Measurements from ENCODE around the gene ZNF71. TPM values are rescaled to one million over a fixed set of nuclear protein-coding genes. Genes with fewer than 3 reads are reported as not detected.

ZNF71 gene
- total RNA-seq (2014; rRNA removed; shearing (Covaris generic)), result 9.9 and 11.0 TPM in 2 replicates

- DNase-seq, result peak; percentile 98
- Histone ChIP-seq H3K36me3 (replicated peaks; ENCODE audit: control insufficient read depth, insufficient read depth, low read length) (no peaks in the 10 kb centered on the region), H3K4me3 (ENCODE audit: insufficient read depth, low read depth, low read length) (peak within 1 kb of the TSS; percentile 80), H3K27me3 (ENCODE audit: control insufficient read depth, insufficient read depth, low read length) (no peaks in the 10 kb centered on the region)
Measured at GRCh38 chr19:56594783-56595547, at the start of gene ZNF71. Gene ZNF71, plus strand, starts transcription at chr19:56595302. Its CDS starts 6,257 bp downstream, at chr19:56601559.

- no peak overlapping the region for H3K4me3 ChIP-seq (ENCODE audit: insufficient read depth, low read depth, low read length)
- H3K27me3 ChIP-seq (ENCODE audit: control insufficient read depth, insufficient read depth, low read length), result no peaks in the 10 kb centered on the region
- peak; percentile 26 for DNase-seq
- H3K36me3 ChIP-seq (replicated peaks; ENCODE audit: control insufficient read depth, insufficient read depth, low read length), result peaks cover 3% of the 10 kb centered on the region
Measured at GRCh38 chr19:56547535-56547934, 47.6 kb upstream of the ZNF71 start.

DNA sequence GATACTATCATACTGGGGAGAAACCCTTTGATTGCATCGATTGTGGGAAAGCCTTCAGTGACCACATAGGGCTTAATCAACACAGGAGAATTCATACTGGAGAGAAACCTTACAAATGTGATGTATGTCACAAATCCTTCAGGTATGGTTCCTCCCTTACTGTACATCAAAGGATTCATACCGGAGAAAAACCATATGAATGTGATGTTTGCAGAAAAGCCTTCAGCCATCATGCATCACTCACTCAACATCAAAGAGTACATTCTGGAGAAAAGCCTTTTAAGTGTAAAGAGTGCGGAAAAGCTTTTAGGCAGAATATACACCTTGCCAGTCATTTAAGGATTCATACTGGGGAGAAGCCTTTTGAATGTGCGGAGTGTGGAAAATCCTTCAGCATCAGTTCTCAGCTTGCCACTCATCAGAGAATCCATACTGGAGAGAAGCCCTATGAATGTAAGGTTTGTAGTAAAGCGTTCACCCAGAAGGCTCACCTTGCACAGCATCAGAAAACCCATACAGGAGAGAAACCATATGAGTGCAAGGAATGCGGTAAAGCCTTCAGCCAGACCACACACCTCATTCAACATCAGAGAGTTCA, 40.7 kb upstream of the ZNF71 start:
- no peak overlapping the region for H3K4me3 ChIP-seq (ENCODE audit: insufficient read depth, low read depth, low read length)
- no peak for DNase-seq

DNA sequence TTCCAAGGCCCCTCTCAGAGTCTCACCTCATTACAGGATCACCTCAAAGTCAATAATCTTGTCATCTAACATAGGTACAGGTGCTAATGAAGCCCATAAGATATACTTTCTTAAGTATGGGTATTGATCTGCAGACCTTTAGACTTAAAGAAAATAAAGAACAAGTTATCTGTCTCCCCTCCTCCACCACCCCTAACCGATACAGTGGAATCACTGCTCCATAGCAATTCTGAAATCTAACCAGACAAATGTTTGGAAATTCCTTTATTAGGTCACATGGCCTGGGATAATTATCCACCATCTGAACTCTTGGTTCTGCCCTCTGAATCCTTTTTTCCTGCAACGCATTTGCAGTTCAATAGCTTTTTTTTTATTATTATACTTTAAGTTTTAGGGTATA, 32.3 kb upstream of the ZNF71 start:
- DNase-seq, result no peak
- no peak overlapping the region for H3K4me3 ChIP-seq (ENCODE audit: insufficient read depth, low read depth, low read length)

More for the DNA sequence above, 40.7 kb upstream of the ZNF71 start:
- Histone ChIP-seq H3K27me3 (ENCODE audit: control insufficient read depth, insufficient read depth, low read length) (no peaks in the 10 kb centered on the region), H3K36me3 (replicated peaks; ENCODE audit: control insufficient read depth, insufficient read depth, low read length) (peaks cover 6% of the 10 kb centered on the region)

GRCh38 chr19:56566904-56567273, 28.2 kb upstream of the ZNF71 start:
- peak; percentile 62 for DNase-seq
- peak overlapping the region; percentile 83 for H3K4me3 ChIP-seq (ENCODE audit: insufficient read depth, low read depth, low read length)
- H3K36me3 ChIP-seq (replicated peaks; ENCODE audit: control insufficient read depth, insufficient read depth, low read length), result peaks cover 7% of the 10 kb centered on the region
- no peaks in the 10 kb centered on the region for H3K27me3 ChIP-seq (ENCODE audit: control insufficient read depth, insufficient read depth, low read length)

More for the DNA sequence above, 32.3 kb upstream of the ZNF71 start:
- H3K27me3 ChIP-seq (ENCODE audit: control insufficient read depth, insufficient read depth, low read length), result no peaks in the 10 kb centered on the region
- no peaks in the 10 kb centered on the region for H3K36me3 ChIP-seq (replicated peaks; ENCODE audit: control insufficient read depth, insufficient read depth, low read length)

DNA sequence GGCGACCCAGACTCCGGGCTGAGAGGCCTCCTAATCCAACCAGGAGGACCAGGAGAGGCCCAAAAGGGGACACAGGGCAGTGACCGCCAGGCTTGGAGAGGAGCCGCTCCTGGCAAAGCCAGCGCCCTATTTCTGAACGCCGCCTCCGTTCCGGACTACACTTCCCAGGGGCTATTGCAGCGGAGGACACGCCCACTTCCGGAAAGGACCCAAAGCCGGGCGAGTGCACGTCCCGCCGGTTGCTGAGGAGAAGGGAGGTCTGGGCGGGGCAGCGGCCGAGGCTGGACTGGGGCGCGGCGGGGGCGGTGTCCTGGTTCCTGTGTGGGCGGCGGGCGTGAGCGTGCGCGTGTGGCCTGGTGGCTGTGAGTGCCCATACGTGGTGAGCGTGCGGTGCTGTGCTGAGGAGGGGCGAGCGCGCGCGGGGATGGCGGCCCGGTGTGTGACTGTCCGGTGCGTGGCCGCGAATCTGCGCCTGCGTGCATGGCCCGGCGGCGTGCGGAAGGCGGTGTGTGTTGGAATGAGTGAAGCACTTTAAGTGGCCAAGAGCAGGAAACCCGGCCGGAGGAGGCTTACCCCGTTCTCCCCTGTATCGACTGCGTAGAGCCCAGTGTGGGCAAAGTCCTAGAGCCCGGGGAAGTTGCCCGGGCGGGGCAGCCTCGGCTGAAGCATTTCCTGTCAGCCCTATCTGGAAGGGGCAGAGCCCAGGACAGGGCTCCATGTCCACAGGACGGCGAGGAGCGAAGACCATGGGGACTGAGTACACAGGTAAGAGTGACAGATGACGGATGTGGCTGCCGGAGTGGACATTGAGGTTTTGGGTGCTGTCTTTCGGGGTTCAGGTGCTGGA, 27.6 kb upstream of the ZNF71 start, which contains the start of gene ZNF470:
Gene ZNF470, plus strand, starts transcription at position 195 of the 847 bp plus-strand sequence. CDS start 2,844 bp downstream, outside the sequence.
- H3K4me3 ChIP-seq (ENCODE audit: insufficient read depth, low read depth, low read length), result peak within 1 kb of the TSS; percentile 83
- H3K27me3 ChIP-seq (ENCODE audit: control insufficient read depth, insufficient read depth, low read length), result no peaks in the 10 kb centered on the region
- DNase-seq, result peak; percentile 94

DNA sequence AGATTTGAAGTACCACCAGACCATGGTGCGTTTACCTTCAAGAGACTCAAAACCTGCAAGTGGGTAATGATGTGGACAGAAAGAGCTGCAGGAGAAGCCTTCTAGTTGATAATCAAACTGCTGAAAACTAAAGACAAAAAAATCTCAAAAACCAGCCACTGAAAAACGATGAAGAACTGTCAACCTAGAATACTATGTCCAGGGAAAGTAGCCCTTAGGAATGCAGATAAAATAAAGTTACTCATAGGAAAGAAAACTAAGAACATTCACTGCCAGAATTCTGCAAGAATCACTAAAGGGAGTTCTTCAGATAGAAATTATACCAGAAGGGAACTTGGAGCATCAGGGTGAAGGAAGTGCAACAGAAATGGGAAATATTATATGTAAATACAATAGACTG, 22.5 kb upstream of the ZNF71 start:
- no peaks in the 10 kb centered on the region for H3K27me3 ChIP-seq (ENCODE audit: control insufficient read depth, insufficient read depth, low read length)
- no peak for DNase-seq
- no peak overlapping the region for H3K4me3 ChIP-seq (ENCODE audit: insufficient read depth, low read depth, low read length)
- peaks cover 21% of the 10 kb centered on the region for H3K36me3 ChIP-seq (replicated peaks; ENCODE audit: control insufficient read depth, insufficient read depth, low read length)

More for the DNA sequence above, 27.6 kb upstream of the ZNF71 start, which contains the start of gene ZNF470:
- H3K36me3 ChIP-seq (replicated peaks; ENCODE audit: control insufficient read depth, insufficient read depth, low read length), result peaks cover 8% of the 10 kb centered on the region

GRCh38 chr19:56573914-56574313, 21.2 kb upstream of the ZNF71 start:
- Histone ChIP-seq H3K4me3 (ENCODE audit: insufficient read depth, low read depth, low read length) (no peak overlapping the region), H3K27me3 (ENCODE audit: control insufficient read depth, insufficient read depth, low read length) (no peaks in the 10 kb centered on the region), H3K36me3 (replicated peaks; ENCODE audit: control insufficient read depth, insufficient read depth, low read length) (peaks cover 23% of the 10 kb centered on the region)
- no peak for DNase-seq

DNA sequence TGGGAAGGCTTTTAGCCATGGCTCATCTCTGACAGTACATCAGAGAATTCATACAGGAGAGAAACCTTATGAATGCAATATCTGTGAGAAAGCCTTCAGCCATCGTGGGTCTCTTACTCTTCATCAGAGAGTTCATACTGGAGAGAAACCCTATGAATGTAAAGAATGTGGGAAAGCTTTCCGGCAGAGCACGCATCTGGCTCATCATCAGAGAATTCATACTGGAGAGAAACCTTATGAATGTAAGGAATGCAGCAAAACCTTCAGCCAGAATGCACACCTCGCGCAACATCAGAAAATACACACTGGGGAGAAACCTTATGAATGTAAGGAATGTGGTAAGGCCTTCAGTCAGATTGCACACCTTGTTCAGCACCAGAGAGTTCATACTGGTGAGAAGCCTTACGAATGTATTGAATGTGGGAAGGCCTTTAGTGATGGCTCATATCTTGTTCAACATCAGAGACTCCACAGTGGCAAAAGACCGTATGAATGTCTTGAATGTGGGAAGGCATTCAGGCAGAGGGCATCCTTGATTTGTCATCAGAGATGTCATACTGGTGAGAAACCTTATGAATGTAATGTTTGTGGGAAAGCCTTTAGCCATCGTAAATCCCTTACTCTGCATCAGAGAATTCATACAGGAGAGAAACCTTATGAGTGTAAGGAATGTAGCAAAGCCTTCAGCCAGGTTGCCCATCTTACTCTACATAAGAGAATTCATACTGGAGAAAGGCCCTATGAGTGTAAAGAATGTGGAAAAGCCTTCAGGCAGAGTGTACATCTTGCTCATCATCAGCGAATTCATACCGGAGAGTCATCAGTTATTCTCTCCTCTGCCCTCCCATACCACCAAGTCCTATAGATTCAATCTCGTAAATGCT, 17.1 kb upstream of the ZNF71 start:
- Histone ChIP-seq H3K4me3 (ENCODE audit: insufficient read depth, low read depth, low read length) (no peak overlapping the region), H3K27me3 (ENCODE audit: control insufficient read depth, insufficient read depth, low read length) (no peaks in the 10 kb centered on the region), H3K36me3 (replicated peaks; ENCODE audit: control insufficient read depth, insufficient read depth, low read length) (peaks cover 15% of the 10 kb centered on the region)
- no peak for DNase-seq

GRCh38 chr19:56594446-56594782, 688 bp upstream of the ZNF71 start:
- Histone ChIP-seq H3K27me3 (ENCODE audit: control insufficient read depth, insufficient read depth, low read length) (no peaks in the 10 kb centered on the region), H3K4me3 (ENCODE audit: insufficient read depth, low read depth, low read length) (peak overlapping the region; percentile 80; the same call in 1 of the 2 replicates)
- no peak for DNase-seq

GRCh38 chr19:56595548-56595899, 422 bp downstream of the ZNF71 start:
- DNase-seq, result no peak

More at GRCh38 chr19:56594446-56594782, 688 bp upstream of the ZNF71 start:
- H3K36me3 ChIP-seq (replicated peaks; ENCODE audit: control insufficient read depth, insufficient read depth, low read length), result no peaks in the 10 kb centered on the region

GRCh38 chr19:56596676-56597075, 1.6 kb downstream of the ZNF71 start:
- Histone ChIP-seq H3K4me3 (ENCODE audit: insufficient read depth, low read depth, low read length) (no peak overlapping the region), H3K27me3 (ENCODE audit: control insufficient read depth, insufficient read depth, low read length) (no peaks in the 10 kb centered on the region), H3K36me3 (replicated peaks; ENCODE audit: control insufficient read depth, insufficient read depth, low read length) (peaks cover 5% of the 10 kb centered on the region)
- DNase-seq, result no peak

More at GRCh38 chr19:56595548-56595899, 422 bp downstream of the ZNF71 start:
- Histone ChIP-seq H3K4me3 (ENCODE audit: insufficient read depth, low read depth, low read length) (peak overlapping the region; percentile 80), H3K27me3 (ENCODE audit: control insufficient read depth, insufficient read depth, low read length) (no peaks in the 10 kb centered on the region), H3K36me3 (replicated peaks; ENCODE audit: control insufficient read depth, insufficient read depth, low read length) (no peaks in the 10 kb centered on the region)

DNA sequence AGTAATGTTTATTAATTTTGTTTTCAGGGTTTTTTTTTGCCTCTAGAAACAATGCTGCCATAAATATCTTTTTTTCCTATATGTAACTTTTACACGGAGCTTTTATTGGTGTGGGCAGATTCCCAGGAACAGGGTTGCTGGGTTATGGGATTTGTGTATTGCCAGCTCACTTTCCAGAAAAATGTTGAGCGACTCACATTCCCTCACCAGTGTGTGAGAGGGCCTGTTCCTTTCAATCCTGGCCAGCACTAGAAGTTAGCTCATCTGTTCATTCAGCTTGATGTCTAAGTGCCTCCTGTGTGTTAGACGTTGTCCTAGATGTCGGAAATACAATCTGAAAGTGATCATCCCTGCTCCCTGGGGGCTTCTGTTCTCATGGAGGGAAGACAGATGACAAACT, 2.6 kb downstream of the ZNF71 start:
- no peaks in the 10 kb centered on the region for H3K27me3 ChIP-seq (ENCODE audit: control insufficient read depth, insufficient read depth, low read length)
- no peak overlapping the region for H3K4me3 ChIP-seq (ENCODE audit: insufficient read depth, low read depth, low read length)
- DNase-seq, result no peak
- H3K36me3 ChIP-seq (replicated peaks; ENCODE audit: control insufficient read depth, insufficient read depth, low read length), result peaks cover 6% of the 10 kb centered on the region

GRCh38 chr19:56601375-56601774, 6.3 kb downstream of the ZNF71 start:
- DNase-seq, result no peak
- Histone ChIP-seq H3K4me3 (ENCODE audit: insufficient read depth, low read depth, low read length) (no peak overlapping the region), H3K27me3 (ENCODE audit: control insufficient read depth, insufficient read depth, low read length) (no peaks in the 10 kb centered on the region), H3K36me3 (replicated peaks; ENCODE audit: control insufficient read depth, insufficient read depth, low read length) (peaks cover 6% of the 10 kb centered on the region)
